Measurements from ENCODE around the gene STXBP5. TPM values are rescaled to one million over a fixed set of nuclear protein-coding genes. Genes with fewer than 3 reads are reported as not detected.

Gene STXBP5
- total and polyA plus RNA-seq, 2 experiments from 2014 or later, result 11.1 to 30.3 TPM

GRCh38 chr6:147381712-147382111 is 177.5 kb downstream of the STXBP5 start:
- H3K27ac ChIP-seq, result no peak overlapping the region
- 90% methylated on average over 3 of the region's 3 CpGs for WGBS (ENCODE audit: low lambda C conversion rate, missing lambda C conversion rate)
- no peaks in the 10 kb centered on the region for H3K27me3 ChIP-seq
- no peak for DNase-seq (ENCODE audit: low spot score)
- no peak overlapping the region for H3K4me2 ChIP-seq
- no peaks in the 10 kb centered on the region for H3K9me3 ChIP-seq (ENCODE audit: low read depth)
- H3K4me1 ChIP-seq (ENCODE audit: insufficient read depth), result no peaks in the 10 kb centered on the region
- no peak overlapping the region for H2AFZ ChIP-seq
- no peaks in the 10 kb centered on the region for H3K79me2 ChIP-seq
- no peak overlapping the region for H3K4me3 ChIP-seq
- no peaks in the 10 kb centered on the region for H3K36me3 ChIP-seq (replicated peaks; ENCODE audit: insufficient read depth, low read depth)
- H3K9me2 ChIP-seq (replicated peaks; ENCODE audit: insufficient read depth), result no peaks in the 10 kb centered on the region
- H4K20me1 ChIP-seq (ENCODE audit: insufficient read depth, poor library complexity, severe bottlenecking), result no peaks in the 10 kb centered on the region
- TF ChIP-seq EZH2phosphoT487 (IDR thresholded peaks at IDR 0.05; ENCODE audit: low read depth, severe bottlenecking, unreplicated experiment), result no peak
- no peak for TF ChIP-seq EZH2 (IDR thresholded peaks at IDR 0.05; ENCODE audit: borderline replicate concordance)
- TF ChIP-seq CTCF (IDR thresholded peaks at IDR 0.05; ENCODE audit: poor library complexity), result no peak

GRCh38 chr6:147382945-147383554 is 178.8 kb downstream of the STXBP5 start:
- no peak overlapping the region for H3K4me3 ChIP-seq
- H4K20me1 ChIP-seq (ENCODE audit: insufficient read depth, poor library complexity, severe bottlenecking), result no peaks in the 10 kb centered on the region
- no peaks in the 10 kb centered on the region for H3K79me2 ChIP-seq
- no peaks in the 10 kb centered on the region for H3K4me1 ChIP-seq (ENCODE audit: insufficient read depth)
- TF ChIP-seq CTCF (IDR thresholded peaks at IDR 0.05; ENCODE audit: poor library complexity) (peak; percentile 55), EZH2phosphoT487 (IDR thresholded peaks at IDR 0.05; ENCODE audit: low read depth, severe bottlenecking, unreplicated experiment) (no peak), EZH2 (IDR thresholded peaks at IDR 0.05; ENCODE audit: borderline replicate concordance) (no peak)
- H3K9me3 ChIP-seq (ENCODE audit: low read depth), result no peaks in the 10 kb centered on the region
- WGBS (ENCODE audit: low lambda C conversion rate, missing lambda C conversion rate), result 99% methylated on average over 6 of the region's 6 CpGs
- no peaks in the 10 kb centered on the region for H3K36me3 ChIP-seq (replicated peaks; ENCODE audit: insufficient read depth, low read depth)
- H3K9me2 ChIP-seq (replicated peaks; ENCODE audit: insufficient read depth), result no peaks in the 10 kb centered on the region
- no peak overlapping the region for H2AFZ ChIP-seq
- no peak overlapping the region for H3K4me2 ChIP-seq
- peak; percentile 31 for DNase-seq (ENCODE audit: low spot score)
- no peak overlapping the region for H3K27ac ChIP-seq
- no peaks in the 10 kb centered on the region for H3K27me3 ChIP-seq

GRCh38 chr6:147384029-147384428 is 179.8 kb downstream of the STXBP5 start:
- Histone ChIP-seq H3K4me1 (ENCODE audit: insufficient read depth) (no peaks in the 10 kb centered on the region), H3K9me2 (replicated peaks; ENCODE audit: insufficient read depth) (no peaks in the 10 kb centered on the region), H3K79me2 (no peaks in the 10 kb centered on the region), H3K27me3 (no peaks in the 10 kb centered on the region), H3K4me2 (no peak overlapping the region), H4K20me1 (ENCODE audit: insufficient read depth, poor library complexity, severe bottlenecking) (no peaks in the 10 kb centered on the region), H2AFZ (no peak overlapping the region), H3K36me3 (replicated peaks; ENCODE audit: insufficient read depth, low read depth) (no peaks in the 10 kb centered on the region), H3K4me3 (no peak overlapping the region), H3K9me3 (ENCODE audit: low read depth) (no peaks in the 10 kb centered on the region), H3K27ac (no peak overlapping the region)
- no peak for DNase-seq (ENCODE audit: low spot score)
- 96% methylated on average over 2 of the region's 2 CpGs for WGBS (ENCODE audit: low lambda C conversion rate, missing lambda C conversion rate)
- TF ChIP-seq EZH2phosphoT487 (IDR thresholded peaks at IDR 0.05; ENCODE audit: low read depth, severe bottlenecking, unreplicated experiment), result no peak
- TF ChIP-seq EZH2 (IDR thresholded peaks at IDR 0.05; ENCODE audit: borderline replicate concordance), result no peak
- TF ChIP-seq CTCF (IDR thresholded peaks at IDR 0.05; ENCODE audit: poor library complexity), result no peak

All from hepatocyte (in vitro differentiated cells).